SK-N-SH treated with all-trans-retinoic acid at 6 μM for 48 hours (cell line): Measurements from ENCODE around the gene MATN4.

Source experiments
- ATAC-seq: fragments of 200-7000 bp; cut with Tn5 transposase; 3 replicates; pipeline ENCODE4 v1.9.1; 2020; ENCODE audit warnings: mild to moderate bottlenecking, moderate library complexity
- ARNTL ChIP-seq: fragments of 450-650 bp; formaldehyde crosslinking; IDR thresholded peaks from 2 replicates; pipeline ENCODE4 v1.5.0; 2020; ENCODE audit warnings: low read depth, mild to moderate bottlenecking, moderate library complexity, borderline replicate concordance
- BACH2 ChIP-seq: fragments of 250-450 bp; sonication (Bioruptor Pico); IDR thresholded peaks from 2 replicates; pipeline ENCODE4 v1.9.0; 2021; ENCODE audit warnings: mild to moderate bottlenecking, borderline replicate concordance
- CSDC2 ChIP-seq: fragments of 250-450 bp; sonication (Bioruptor Pico); IDR thresholded peaks from 2 replicates; pipeline ENCODE4 v1.5.0; 2020; ENCODE audit warnings: mild to moderate bottlenecking, moderate library complexity
- ESRRG ChIP-seq: fragments of 250-450 bp; sonication (Bioruptor Pico); IDR thresholded peaks from 2 replicates; pipeline ENCODE4 v1.6.1; 2021; ENCODE audit warnings: mild to moderate bottlenecking
- GLIS3 ChIP-seq: fragments of 250-450 bp; sonication (Bioruptor Pico); IDR thresholded peaks from 2 replicates; pipeline ENCODE4 v1.5.0; 2020; ENCODE audit warnings: mild to moderate bottlenecking, moderate library complexity
- ISL1 ChIP-seq: fragments of 250-450 bp; sonication (Bioruptor Pico); IDR thresholded peaks from 2 replicates; pipeline ENCODE4 v2.1.2; 2022; ENCODE audit warnings: mild to moderate bottlenecking, moderate library complexity
- OSR1 ChIP-seq: fragments of 250-450 bp; sonication (Bioruptor Pico); IDR thresholded peaks from 2 replicates; pipeline ENCODE4 v1.8.0; 2022; ENCODE audit warnings: moderate library complexity, mild to moderate bottlenecking, inconsistent platforms
- PPARA ChIP-seq: fragments of 250-450 bp; sonication (Bioruptor Pico); IDR thresholded peaks from 2 replicates; pipeline ENCODE4 v1.5.0; 2020; ENCODE audit warnings: mild to moderate bottlenecking, borderline replicate concordance
- RARB ChIP-seq: fragments of 250-450 bp; sonication (Bioruptor Pico); IDR thresholded peaks from 2 replicates; pipeline ENCODE4 v1.8.0; 2021; ENCODE audit warnings: mild to moderate bottlenecking, moderate library complexity
- SNAI2 ChIP-seq: fragments of 250-450 bp; sonication (Bioruptor Pico); IDR thresholded peaks from 2 replicates; pipeline ENCODE4 v1.5.0; 2020; ENCODE audit warnings: mild to moderate bottlenecking, moderate library complexity
- TOX ChIP-seq: fragments of 250-450 bp; sonication (Bioruptor Pico); IDR thresholded peaks from 2 replicates; pipeline ENCODE4 v1.8.0; 2021; ENCODE audit warnings: mild to moderate bottlenecking, moderate library complexity, borderline replicate concordance
- ZC3H10 ChIP-seq: fragments of 250-450 bp; sonication (Bioruptor Pico); IDR thresholded peaks from 2 replicates; pipeline ENCODE4 v1.5.1; 2021; ENCODE audit warnings: mild to moderate bottlenecking, moderate library complexity
- ZFP3 ChIP-seq: fragments of 250-450 bp; sonication (Bioruptor Pico); IDR thresholded peaks from 2 replicates; pipeline ENCODE4 v1.5.0; 2020; ENCODE audit warnings: mild to moderate bottlenecking, moderate library complexity
- ZFP30 ChIP-seq: fragments of 450-650 bp; formaldehyde crosslinking; IDR thresholded peaks from 2 replicates; pipeline ENCODE4 v1.5.0; 2022; ENCODE audit warnings: mild to moderate bottlenecking, moderate library complexity
- ZNF565 ChIP-seq: fragments of 450-650 bp; formaldehyde crosslinking; conservative IDR thresholded peaks from 2 replicates; pipeline ENCODE4 v1.5.0; 2020; ENCODE audit warnings: low read depth, mild to moderate bottlenecking, moderate library complexity
- ZNF70 ChIP-seq: fragments of 450-650 bp; formaldehyde crosslinking; IDR thresholded peaks from 2 replicates; pipeline ENCODE4 v1.5.0; 2020; ENCODE audit warnings: mild to moderate bottlenecking, moderate library complexity
- TF ChIP-seq, protein P1 (sequence below): fragments of 250-450 bp; sonication (Bioruptor Pico); IDR thresholded peaks from 2 replicates; pipeline ENCODE4 v1.8.0; 2021; ENCODE audit warnings: low read depth, mild to moderate bottlenecking, moderate library complexity, borderline replicate concordance
- TF ChIP-seq, protein P2 (sequence below): fragments of 250-450 bp; sonication (Bioruptor Pico); IDR thresholded peaks from 2 replicates; pipeline ENCODE4 v1.8.0; 2020; ENCODE audit warnings: mild to moderate bottlenecking, moderate library complexity, borderline replicate concordance
- TF ChIP-seq, protein P3 (sequence below): fragments of 250-450 bp; sonication (Bioruptor Pico); IDR thresholded peaks from 2 replicates; pipeline ENCODE4 v1.5.1; 2021; ENCODE audit warnings: mild to moderate bottlenecking, moderate library complexity
- TF ChIP-seq, protein P4 (sequence below): fragments of 250-450 bp; sonication (Bioruptor Pico); IDR thresholded peaks from 2 replicates; pipeline ENCODE4 v1.5.1; 2020; ENCODE audit warnings: low read depth, mild to moderate bottlenecking, moderate library complexity

MATN4 gene

DNA sequence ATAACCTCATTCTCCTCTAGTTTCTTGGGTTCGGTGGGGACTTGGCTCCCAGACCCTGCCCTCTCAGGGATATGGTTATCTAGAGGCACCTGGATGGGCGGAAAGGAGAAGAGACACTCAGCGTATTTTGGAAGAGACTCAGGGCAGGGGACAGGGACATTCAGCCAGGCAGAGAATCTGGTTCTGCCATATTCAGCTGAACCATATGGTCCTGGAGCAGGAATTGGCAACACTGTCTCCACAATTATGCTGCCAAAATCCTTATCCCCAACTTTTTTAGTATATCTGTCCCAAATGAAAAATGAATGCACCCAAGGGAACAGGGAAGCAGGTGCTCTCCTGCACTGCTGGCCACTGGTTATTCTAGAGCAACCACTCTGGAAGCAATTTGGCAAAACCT is 22.4 kb upstream of the MATN4 start:
- ATAC-seq, result no peak
- TF ChIP-seq ZFP30 (CRISPR knock-in tag) (no peak), ZNF565 (no peak), ESRRG (CRISPR knock-in tag) (no peak), OSR1 (CRISPR knock-in tag) (no peak), TOX (no peak), GLIS3 (CRISPR knock-in tag) (no peak), SNAI2 (no peak), ZNF70 (CRISPR knock-in tag) (no peak), ISL1 (CRISPR knock-in tag) (no peak), ZC3H10 (CRISPR knock-in tag) (no peak), RARB (CRISPR knock-in tag) (no peak), ZFP3 (CRISPR knock-in tag) (no peak), ARNTL (CRISPR knock-in tag) (no peak)

DNA sequence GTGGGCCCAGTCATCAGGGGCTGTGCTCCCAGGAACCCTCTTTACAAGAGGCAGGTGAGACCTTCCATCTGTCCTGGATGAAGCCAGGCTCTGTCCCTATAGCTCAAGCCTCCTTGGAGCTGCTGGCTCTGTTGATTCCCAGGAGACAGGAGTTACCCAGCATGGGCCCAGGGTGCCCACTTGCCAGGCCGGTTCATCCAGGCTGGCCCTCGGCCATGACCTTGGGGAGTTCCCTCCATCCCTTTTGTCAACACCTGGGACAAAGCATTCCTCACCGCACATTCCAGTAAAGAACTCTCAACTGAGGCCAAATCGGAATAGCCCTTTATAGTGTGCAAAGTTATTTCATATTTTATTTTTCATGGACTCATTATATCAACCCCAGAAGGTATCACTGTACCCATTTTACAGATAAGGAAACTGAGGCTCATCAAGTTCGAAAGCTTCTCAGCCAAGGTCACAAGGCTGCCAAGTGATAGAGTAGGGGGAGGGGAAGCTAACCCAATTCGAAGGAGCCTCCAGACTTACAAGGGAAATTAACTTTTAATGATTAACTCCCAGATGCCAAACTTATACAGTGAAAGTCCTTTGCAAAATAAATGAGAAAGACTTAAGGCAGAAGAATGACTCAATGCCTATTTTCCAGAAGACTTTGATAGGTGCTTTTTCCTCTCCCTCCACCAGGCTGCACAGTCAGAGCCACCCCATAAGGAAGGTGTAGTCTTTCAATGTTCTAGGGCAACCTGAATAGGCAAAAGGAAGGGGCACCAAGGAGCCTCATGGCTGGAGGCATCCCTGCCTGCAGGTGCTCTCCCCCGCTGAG is 21.6 kb upstream of the MATN4 start:
- TF ChIP-seq OSR1 (CRISPR knock-in tag), result no peak
- no peak for ATAC-seq

DNA sequence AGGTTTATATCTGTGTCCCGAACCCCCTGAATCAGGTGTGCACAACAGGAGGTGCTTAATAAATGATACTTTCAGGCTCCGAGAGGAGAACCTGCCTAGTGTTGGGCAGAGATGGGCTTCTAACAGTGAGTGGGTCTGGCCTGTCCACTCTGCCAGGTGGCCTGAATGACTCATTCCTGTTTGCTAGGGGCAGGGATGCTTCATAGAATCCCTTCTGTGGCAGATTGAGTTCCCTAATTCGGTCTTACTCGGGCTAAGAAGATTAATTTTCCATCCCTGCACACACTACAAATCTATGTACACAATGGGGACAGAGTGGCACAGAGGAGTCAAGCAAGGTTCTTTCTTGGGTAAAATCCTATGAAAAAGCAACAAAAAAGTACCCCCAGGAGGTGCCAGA is 20.4 kb upstream of the MATN4 start:
- TF ChIP-seq ZFP30 (CRISPR knock-in tag) (no peak), BACH2 (CRISPR knock-in tag) (no peak), ZNF70 (CRISPR knock-in tag) (no peak), ARNTL (CRISPR knock-in tag) (no peak), ISL1 (CRISPR knock-in tag) (no peak), ZC3H10 (CRISPR knock-in tag) (no peak), TOX (no peak), PPARA (no peak), ZNF565 (no peak), ZFP3 (CRISPR knock-in tag) (no peak), SNAI2 (no peak), GLIS3 (CRISPR knock-in tag) (no peak), CSDC2 (no peak), RARB (CRISPR knock-in tag) (no peak)
- TF ChIP-seq, protein P1, sequence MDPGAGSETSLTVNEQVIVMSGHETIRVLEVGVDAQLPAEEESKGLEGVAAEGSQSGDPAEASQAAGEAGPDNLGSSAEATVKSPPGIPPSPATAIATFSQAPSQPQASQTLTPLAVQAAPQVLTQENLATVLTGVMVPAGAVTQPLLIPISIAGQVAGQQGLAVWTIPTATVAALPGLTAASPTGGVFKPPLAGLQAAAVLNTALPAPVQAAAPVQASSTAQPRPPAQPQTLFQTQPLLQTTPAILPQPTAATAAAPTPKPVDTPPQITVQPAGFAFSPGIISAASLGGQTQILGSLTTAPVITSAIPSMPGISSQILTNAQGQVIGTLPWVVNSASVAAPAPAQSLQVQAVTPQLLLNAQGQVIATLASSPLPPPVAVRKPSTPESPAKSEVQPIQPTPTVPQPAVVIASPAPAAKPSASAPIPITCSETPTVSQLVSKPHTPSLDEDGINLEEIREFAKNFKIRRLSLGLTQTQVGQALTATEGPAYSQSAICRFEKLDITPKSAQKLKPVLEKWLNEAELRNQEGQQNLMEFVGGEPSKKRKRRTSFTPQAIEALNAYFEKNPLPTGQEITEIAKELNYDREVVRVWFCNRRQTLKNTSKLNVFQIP, result no peak
- TF ChIP-seq, protein P2, sequence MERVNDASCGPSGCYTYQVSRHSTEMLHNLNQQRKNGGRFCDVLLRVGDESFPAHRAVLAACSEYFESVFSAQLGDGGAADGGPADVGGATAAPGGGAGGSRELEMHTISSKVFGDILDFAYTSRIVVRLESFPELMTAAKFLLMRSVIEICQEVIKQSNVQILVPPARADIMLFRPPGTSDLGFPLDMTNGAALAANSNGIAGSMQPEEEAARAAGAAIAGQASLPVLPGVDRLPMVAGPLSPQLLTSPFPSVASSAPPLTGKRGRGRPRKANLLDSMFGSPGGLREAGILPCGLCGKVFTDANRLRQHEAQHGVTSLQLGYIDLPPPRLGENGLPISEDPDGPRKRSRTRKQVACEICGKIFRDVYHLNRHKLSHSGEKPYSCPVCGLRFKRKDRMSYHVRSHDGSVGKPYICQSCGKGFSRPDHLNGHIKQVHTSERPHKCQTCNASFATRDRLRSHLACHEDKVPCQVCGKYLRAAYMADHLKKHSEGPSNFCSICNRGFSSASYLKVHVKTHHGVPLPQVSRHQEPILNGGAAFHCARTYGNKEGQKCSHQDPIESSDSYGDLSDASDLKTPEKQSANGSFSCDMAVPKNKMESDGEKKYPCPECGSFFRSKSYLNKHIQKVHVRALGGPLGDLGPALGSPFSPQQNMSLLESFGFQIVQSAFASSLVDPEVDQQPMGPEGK (CRISPR knock-in tag), result no peak
- TF ChIP-seq, protein P3, sequence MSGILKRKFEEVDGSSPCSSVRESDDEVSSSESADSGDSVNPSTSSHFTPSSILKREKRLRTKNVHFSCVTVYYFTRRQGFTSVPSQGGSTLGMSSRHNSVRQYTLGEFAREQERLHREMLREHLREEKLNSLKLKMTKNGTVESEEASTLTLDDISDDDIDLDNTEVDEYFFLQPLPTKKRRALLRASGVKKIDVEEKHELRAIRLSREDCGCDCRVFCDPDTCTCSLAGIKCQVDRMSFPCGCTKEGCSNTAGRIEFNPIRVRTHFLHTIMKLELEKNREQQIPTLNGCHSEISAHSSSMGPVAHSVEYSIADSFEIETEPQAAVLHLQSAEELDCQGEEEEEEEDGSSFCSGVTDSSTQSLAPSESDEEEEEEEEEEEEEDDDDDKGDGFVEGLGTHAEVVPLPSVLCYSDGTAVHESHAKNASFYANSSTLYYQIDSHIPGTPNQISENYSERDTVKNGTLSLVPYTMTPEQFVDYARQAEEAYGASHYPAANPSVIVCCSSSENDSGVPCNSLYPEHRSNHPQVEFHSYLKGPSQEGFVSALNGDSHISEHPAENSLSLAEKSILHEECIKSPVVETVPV (CRISPR knock-in tag), result no peak
- TF ChIP-seq, protein P4, sequence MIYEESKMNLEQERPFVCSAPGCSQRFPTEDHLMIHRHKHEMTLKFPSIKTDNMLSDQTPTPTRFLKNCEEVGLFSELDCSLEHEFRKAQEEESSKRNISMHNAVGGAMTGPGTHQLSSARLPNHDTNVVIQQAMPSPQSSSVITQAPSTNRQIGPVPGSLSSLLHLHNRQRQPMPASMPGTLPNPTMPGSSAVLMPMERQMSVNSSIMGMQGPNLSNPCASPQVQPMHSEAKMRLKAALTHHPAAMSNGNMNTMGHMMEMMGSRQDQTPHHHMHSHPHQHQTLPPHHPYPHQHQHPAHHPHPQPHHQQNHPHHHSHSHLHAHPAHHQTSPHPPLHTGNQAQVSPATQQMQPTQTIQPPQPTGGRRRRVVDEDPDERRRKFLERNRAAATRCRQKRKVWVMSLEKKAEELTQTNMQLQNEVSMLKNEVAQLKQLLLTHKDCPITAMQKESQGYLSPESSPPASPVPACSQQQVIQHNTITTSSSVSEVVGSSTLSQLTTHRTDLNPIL (CRISPR knock-in tag), result no peak

DNA sequence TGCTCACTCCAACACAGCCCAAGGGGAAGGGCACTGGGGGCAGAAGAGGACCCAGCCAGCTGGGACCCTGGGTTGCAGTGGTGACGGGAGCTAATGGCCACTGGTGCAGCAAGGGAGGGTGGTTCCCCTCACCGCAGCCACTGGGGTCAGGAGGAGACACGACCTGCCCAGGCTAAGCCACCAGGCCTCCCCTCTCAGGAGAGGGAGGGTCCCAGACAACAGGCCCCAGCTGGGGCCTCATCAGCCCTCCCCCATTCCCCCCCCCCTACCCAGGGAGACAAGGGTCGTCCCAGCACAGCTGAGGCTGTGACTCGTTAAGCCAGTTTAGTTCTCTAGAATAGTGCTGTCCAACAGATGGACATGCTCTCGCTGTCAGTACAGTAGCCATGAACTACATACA is 17.3 kb upstream of the MATN4 start:
- no peak for TF ChIP-seq ISL1 (CRISPR knock-in tag)
- TF ChIP-seq SNAI2, result no peak
- TF ChIP-seq ZFP3 (CRISPR knock-in tag), result no peak
- no peak for TF ChIP-seq GLIS3 (CRISPR knock-in tag)
- TF ChIP-seq BACH2 (CRISPR knock-in tag), result no peak
- TF ChIP-seq, protein P3 (CRISPR knock-in tag), result no peak
- TF ChIP-seq ZNF565, result no peak
- TF ChIP-seq ZC3H10 (CRISPR knock-in tag), result no peak
- TF ChIP-seq, protein P1, result no peak
- no peak for TF ChIP-seq ZFP30 (CRISPR knock-in tag)
- TF ChIP-seq PPARA, result no peak
- TF ChIP-seq TOX, result no peak
- TF ChIP-seq, protein P2 (CRISPR knock-in tag), result no peak
- TF ChIP-seq CSDC2, result no peak
- TF ChIP-seq, all 23 proteins: peak for 0
- ATAC-seq, result no peak

More for the DNA sequence above, 20.4 kb upstream of the MATN4 start:
- ATAC-seq, result no peak
